Stomach (tissue), 4 donors: ENCODE results near the gene OPN1MW.
"Not testable (repeated sequence)": the region's sequence is repeated elsewhere in the genome, so short reads cannot be mapped to it uniquely, and the experiment has no call there.

ENCODE experiments used
- CTCF ChIP-seq, 7 experiments: fragments of 450-650 bp in 4 of 7; fragments of 200-600 bp in 3 of 7; sonication (generic) in 3 of 7; IDR thresholded peaks; one replicate each; pipeline ENCODE4 v1.5.1; 2016 to 2019; ENCODE audit warnings: antibody characterized with exemption in 7 of 7, control low read depth in 2 of 7, mild to moderate bottlenecking in 1 of 7
- POLR2A ChIP-seq, 4 donors: fragments of 450-650 bp; IDR thresholded peaks; one replicate each; pipeline ENCODE4 v1.6.1; 2016; ENCODE audit warnings: antibody characterized with exemption in 4 of 4, control low read depth in 2 of 4, mild to moderate bottlenecking in 1 of 4, moderate library complexity in 1 of 4
- POLR2AphosphoS5 ChIP-seq, 3 donors: sonication (generic); formaldehyde crosslinking; IDR thresholded peaks; one replicate each; pipeline ENCODE4 v1.6.1; 2016; ENCODE audit warnings: antibody characterized with exemption in 3 of 3

DNA sequence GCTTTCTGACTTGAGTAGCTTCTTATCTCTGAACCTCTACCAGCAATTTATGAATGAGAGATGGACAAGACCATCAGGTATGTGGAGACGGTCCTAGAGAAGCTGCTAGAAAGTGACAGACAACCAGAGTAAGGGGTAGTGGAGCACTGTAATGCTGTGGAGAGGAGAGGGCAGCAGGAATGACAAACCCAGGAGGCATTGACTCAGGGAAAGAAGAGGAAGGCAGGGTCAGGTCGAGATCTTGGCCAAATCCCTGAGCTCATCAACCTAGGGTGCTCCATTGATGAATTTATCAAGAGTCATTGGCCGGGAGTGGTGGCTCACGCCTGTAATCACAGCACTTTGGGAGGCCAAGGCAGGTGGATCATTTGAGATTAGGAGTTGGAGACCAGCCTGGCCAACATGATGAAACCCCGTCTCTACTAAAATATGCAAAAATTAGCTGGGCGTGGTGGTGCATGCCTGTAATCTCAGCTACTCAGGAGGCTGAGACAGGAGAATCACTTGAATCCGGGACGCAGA lies 57.6 kb downstream of the OPN1MW start:
- TF ChIP-seq CTCF, POLR2A, POLR2AphosphoS5 (IDR thresholded peaks at IDR 0.05): not testable (repeated sequence)
